ENCODE results near the gene TUFM. TPM values are rescaled to one million over a fixed set of nuclear protein-coding genes. Genes with fewer than 3 reads are reported as not detected.
"Not testable (repeated sequence)": the region's sequence is repeated elsewhere in the genome, so short reads cannot be mapped to it uniquely, and the experiment has no call there.

Gene TUFM
- 161 and 250 TPM in 2 replicates for total RNA-seq (2014; rRNA removed; shearing (Covaris generic); ENCODE audit: low replicate concordance)

GRCh38 chr16:28846080-28846932 lies at the start of gene TUFM:
Gene TUFM, minus strand, starts transcription at chr16:28846348. Its CDS starts 79 bp downstream, at chr16:28846269.
- peaks cover 25% of the 10 kb centered on the region for H3K36me3 ChIP-seq (ENCODE audit: insufficient read depth, low read length)
- peaks cover 35% of the 10 kb centered on the region for H3K79me2 ChIP-seq (ENCODE audit: low read length)
- H3K9ac ChIP-seq (ENCODE audit: low read length), result peak within 1 kb of the TSS; percentile 89
- H3K27ac ChIP-seq (ENCODE audit: low read length), result peak within 1 kb of the TSS; percentile 46
- H3K4me3 ChIP-seq (ENCODE audit: low read length), result peak within 1 kb of the TSS; percentile 83
- peak; percentile 99 for DNase-seq
- peak within 1 kb of the TSS; percentile 79 for H3K4me2 ChIP-seq (ENCODE audit: low read depth, low read length, poor library complexity, severe bottlenecking)
- peaks cover 15% of the 10 kb centered on the region for H3K4me1 ChIP-seq (ENCODE audit: low read length)
- no peak within 1 kb of the TSS for H2AFZ ChIP-seq (ENCODE audit: low read length)
- H3K27me3 ChIP-seq (ENCODE audit: low read length), result no peaks in the 10 kb centered on the region
- H3K9me2 ChIP-seq (replicated peaks; ENCODE audit: insufficient read depth, low read length), result no peaks in the 10 kb centered on the region
- no peaks in the 10 kb centered on the region for H3K9me3 ChIP-seq (ENCODE audit: low read length)
- peaks cover 14% of the 10 kb centered on the region for H4K20me1 ChIP-seq (ENCODE audit: insufficient read depth, low read depth, low read length)

- Histone ChIP-seq H4K20me1 (ENCODE audit: insufficient read depth, low read depth, low read length) (no peaks in the 10 kb centered on the region), H3K9ac (ENCODE audit: low read length) (no peak overlapping the region), H3K4me3 (ENCODE audit: low read length) (no peak overlapping the region), H3K9me2 (replicated peaks; ENCODE audit: insufficient read depth, low read length) (no peaks in the 10 kb centered on the region), H3K27me3 (ENCODE audit: low read length) (no peaks in the 10 kb centered on the region), H2AFZ (ENCODE audit: low read length) (no peak overlapping the region), H3K36me3 (ENCODE audit: insufficient read depth, low read length) (peaks cover 4% of the 10 kb centered on the region; the same call in 1 of the 2 replicates), H3K4me1 (ENCODE audit: low read length) (no peaks in the 10 kb centered on the region), H3K27ac (ENCODE audit: low read length) (no peak overlapping the region), H3K4me2 (ENCODE audit: low read depth, low read length, poor library complexity, severe bottlenecking) (no peak overlapping the region), H3K79me2 (ENCODE audit: low read length) (no peaks in the 10 kb centered on the region), H3K9me3 (ENCODE audit: low read length) (no peaks in the 10 kb centered on the region)
- no peak for DNase-seq
Observed at GRCh38 chr16:28895609-28896008, 49.5 kb upstream of the TUFM start.

GRCh38 chr16:28893291-28893690 lies 47.1 kb upstream of the TUFM start:
- H3K27me3 ChIP-seq (ENCODE audit: low read length), result no peaks in the 10 kb centered on the region
- H3K9ac ChIP-seq (ENCODE audit: low read length), result no peak overlapping the region
- no peak overlapping the region for H3K4me3 ChIP-seq (ENCODE audit: low read length)
- no peaks in the 10 kb centered on the region for H3K9me3 ChIP-seq (ENCODE audit: low read length)
- H3K9me2 ChIP-seq (replicated peaks; ENCODE audit: insufficient read depth, low read length), result no peaks in the 10 kb centered on the region
- H3K36me3 ChIP-seq (ENCODE audit: insufficient read depth, low read length), result no peaks in the 10 kb centered on the region
- DNase-seq, result no peak
- H3K4me1 ChIP-seq (ENCODE audit: low read length), result no peaks in the 10 kb centered on the region
- H3K27ac ChIP-seq (ENCODE audit: low read length), result no peak overlapping the region
- H3K79me2 ChIP-seq (ENCODE audit: low read length), result no peaks in the 10 kb centered on the region
- H4K20me1 ChIP-seq (ENCODE audit: insufficient read depth, low read depth, low read length), result no peaks in the 10 kb centered on the region
- H3K4me2 ChIP-seq (ENCODE audit: low read depth, low read length, poor library complexity, severe bottlenecking), result no peak overlapping the region
- no peak overlapping the region for H2AFZ ChIP-seq (ENCODE audit: low read length)

GRCh38 chr16:28891964-28892890 lies 46.1 kb upstream of the TUFM start:
- no peak overlapping the region for H3K27ac ChIP-seq (ENCODE audit: low read length)
- H3K27me3 ChIP-seq (ENCODE audit: low read length), result no peaks in the 10 kb centered on the region

DNA sequence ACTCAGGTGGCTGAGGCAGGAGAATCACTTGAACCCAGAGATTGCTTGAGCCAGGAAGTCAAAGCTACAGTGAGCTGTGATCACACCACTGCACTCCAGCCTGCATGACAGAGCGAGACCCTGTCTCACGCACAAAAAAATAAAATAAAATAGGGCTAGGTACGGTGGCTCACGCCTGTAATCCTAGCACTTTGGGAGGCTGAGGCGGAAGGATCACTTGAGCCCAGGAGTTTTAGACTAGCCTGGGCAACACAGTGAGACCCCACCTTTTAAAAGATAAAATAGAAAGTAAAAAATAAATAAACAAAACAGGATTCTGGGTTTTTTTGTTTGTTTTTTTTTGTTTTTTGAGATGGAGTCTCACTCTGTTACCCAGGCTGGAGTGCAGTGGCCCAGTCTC lies 44.2 kb upstream of the TUFM start:
- not testable (repeated sequence) for H2AFZ ChIP-seq (ENCODE audit: low read length); H3K9me3 ChIP-seq (ENCODE audit: low read length); H3K27ac ChIP-seq (ENCODE audit: low read length); H4K20me1 ChIP-seq (ENCODE audit: insufficient read depth, low read depth, low read length); H3K4me2 ChIP-seq (ENCODE audit: low read depth, low read length, poor library complexity, severe bottlenecking); H3K36me3 ChIP-seq (ENCODE audit: insufficient read depth, low read length); H3K9ac ChIP-seq (ENCODE audit: low read length); H3K9me2 ChIP-seq (replicated peaks; ENCODE audit: insufficient read depth, low read length); DNase-seq; H3K4me1 ChIP-seq (ENCODE audit: low read length); H3K79me2 ChIP-seq (ENCODE audit: low read length); H3K27me3 ChIP-seq (ENCODE audit: low read length); H3K4me3 ChIP-seq (ENCODE audit: low read length)

More at GRCh38 chr16:28891964-28892890, 46.1 kb upstream of the TUFM start:
- Histone ChIP-seq H2AFZ (ENCODE audit: low read length) (no peak overlapping the region), H3K4me1 (ENCODE audit: low read length) (no peaks in the 10 kb centered on the region), H3K4me3 (ENCODE audit: low read length) (no peak overlapping the region), H3K79me2 (ENCODE audit: low read length) (no peaks in the 10 kb centered on the region), H3K9me2 (replicated peaks; ENCODE audit: insufficient read depth, low read length) (no peaks in the 10 kb centered on the region), H3K4me2 (ENCODE audit: low read depth, low read length, poor library complexity, severe bottlenecking) (no peak overlapping the region), H3K36me3 (ENCODE audit: insufficient read depth, low read length) (no peaks in the 10 kb centered on the region), H3K9ac (ENCODE audit: low read length) (no peak overlapping the region), H3K9me3 (ENCODE audit: low read length) (no peaks in the 10 kb centered on the region), H4K20me1 (ENCODE audit: insufficient read depth, low read depth, low read length) (no peaks in the 10 kb centered on the region)
- no peak for DNase-seq

- Histone ChIP-seq H3K79me2 (ENCODE audit: low read length) (no peaks in the 10 kb centered on the region), H3K4me3 (ENCODE audit: low read length) (no peak overlapping the region), H3K9me3 (ENCODE audit: low read length) (no peaks in the 10 kb centered on the region), H2AFZ (ENCODE audit: low read length) (no peak overlapping the region), H3K27ac (ENCODE audit: low read length) (no peak overlapping the region), H3K4me2 (ENCODE audit: low read depth, low read length, poor library complexity, severe bottlenecking) (no peak overlapping the region), H3K4me1 (ENCODE audit: low read length) (no peaks in the 10 kb centered on the region), H3K9ac (ENCODE audit: low read length) (no peak overlapping the region), H3K9me2 (replicated peaks; ENCODE audit: insufficient read depth, low read length) (no peaks in the 10 kb centered on the region), H3K36me3 (ENCODE audit: insufficient read depth, low read length) (no peaks in the 10 kb centered on the region), H4K20me1 (ENCODE audit: insufficient read depth, low read depth, low read length) (no peaks in the 10 kb centered on the region), H3K27me3 (ENCODE audit: low read length) (no peaks in the 10 kb centered on the region)
- no peak for DNase-seq
Observed at GRCh38 chr16:28886945-28887344, 40.8 kb upstream of the TUFM start.

GRCh38 chr16:28884045-28884444 lies 37.9 kb upstream of the TUFM start:
- Histone ChIP-seq H3K4me2 (ENCODE audit: low read depth, low read length, poor library complexity, severe bottlenecking) (no peak overlapping the region), H3K9me2 (replicated peaks; ENCODE audit: insufficient read depth, low read length) (no peaks in the 10 kb centered on the region), H3K9ac (ENCODE audit: low read length) (no peak overlapping the region), H2AFZ (ENCODE audit: low read length) (no peak overlapping the region), H3K79me2 (ENCODE audit: low read length) (peaks cover 4% of the 10 kb centered on the region), H3K9me3 (ENCODE audit: low read length) (no peaks in the 10 kb centered on the region), H3K36me3 (ENCODE audit: insufficient read depth, low read length) (no peaks in the 10 kb centered on the region), H4K20me1 (ENCODE audit: insufficient read depth, low read depth, low read length) (no peaks in the 10 kb centered on the region), H3K27me3 (ENCODE audit: low read length) (no peaks in the 10 kb centered on the region), H3K27ac (ENCODE audit: low read length) (no peak overlapping the region), H3K4me1 (ENCODE audit: low read length) (peaks cover 8% of the 10 kb centered on the region), H3K4me3 (ENCODE audit: low read length) (no peak overlapping the region)
- no peak for DNase-seq

All from Karpas-422 (cell line).